ENCODE measurements around the gene PSMG4.

The PSMG4 gene

GRCh38 chr6:3263096-3263495 lies 4.3 kb downstream of the PSMG4 start:
- TF ChIP-seq MYC (IDR thresholded peaks at IDR 0.05; ENCODE audit: low read depth, low read length) (no peak), MAX (IDR thresholded peaks at IDR 0.05; ENCODE audit: low read depth, low read length) (no peak), POLR2A (IDR thresholded peaks at IDR 0.05; ENCODE audit: extremely low read depth, insufficient read length) (no peak), CTCF (IDR thresholded peaks at IDR 0.05; ENCODE audit: low read depth, low read length) (no peak)
- H3K4me3 ChIP-seq (ENCODE audit: low read depth, low read length) = no peak overlapping the region
- DNase-seq (ENCODE audit: low read depth) = no peak

GRCh38 chr6:3264356-3264755 lies 5.6 kb downstream of the PSMG4 start:
- no peak for TF ChIP-seq CTCF (IDR thresholded peaks at IDR 0.05; ENCODE audit: low read depth, low read length)
- TF ChIP-seq MYC (IDR thresholded peaks at IDR 0.05; ENCODE audit: low read depth, low read length) = no peak
- TF ChIP-seq POLR2A (IDR thresholded peaks at IDR 0.05; ENCODE audit: extremely low read depth, insufficient read length) = no peak
- TF ChIP-seq MAX (IDR thresholded peaks at IDR 0.05; ENCODE audit: low read depth, low read length) = no peak
- DNase-seq (ENCODE audit: low read depth) = no peak

GRCh38 chr6:3265671-3266070 lies 6.9 kb downstream of the PSMG4 start:
- DNase-seq (ENCODE audit: low read depth) = no peak
- TF ChIP-seq MYC (IDR thresholded peaks at IDR 0.05; ENCODE audit: low read depth, low read length) (no peak), MAX (IDR thresholded peaks at IDR 0.05; ENCODE audit: low read depth, low read length) (no peak), CTCF (IDR thresholded peaks at IDR 0.05; ENCODE audit: low read depth, low read length) (no peak), POLR2A (IDR thresholded peaks at IDR 0.05; ENCODE audit: extremely low read depth, insufficient read length) (no peak)
- no peak overlapping the region for H3K4me3 ChIP-seq (ENCODE audit: low read depth, low read length)

More at GRCh38 chr6:3264356-3264755, 5.6 kb downstream of the PSMG4 start:
- no peak overlapping the region for H3K4me3 ChIP-seq (ENCODE audit: low read depth, low read length)

- DNase-seq (ENCODE audit: low read depth) = no peak
- TF ChIP-seq CTCF (IDR thresholded peaks at IDR 0.05; ENCODE audit: low read depth, low read length) = no peak
- TF ChIP-seq POLR2A (IDR thresholded peaks at IDR 0.05; ENCODE audit: extremely low read depth, insufficient read length) = no peak
- no peak for TF ChIP-seq MAX (IDR thresholded peaks at IDR 0.05; ENCODE audit: low read depth, low read length)
- no peak for TF ChIP-seq MYC (IDR thresholded peaks at IDR 0.05; ENCODE audit: low read depth, low read length)
- no peak overlapping the region for H3K4me3 ChIP-seq (ENCODE audit: low read depth, low read length)
Measured at GRCh38 chr6:3266170-3266569, 7.4 kb downstream of the PSMG4 start.

GRCh38 chr6:3267162-3267561 lies 8.4 kb downstream of the PSMG4 start:
- H3K4me3 ChIP-seq (ENCODE audit: low read depth, low read length) = no peak overlapping the region
- no peak for DNase-seq (ENCODE audit: low read depth)
- no peak for TF ChIP-seq MAX (IDR thresholded peaks at IDR 0.05; ENCODE audit: low read depth, low read length)
- no peak for TF ChIP-seq POLR2A (IDR thresholded peaks at IDR 0.05; ENCODE audit: extremely low read depth, insufficient read length)
- TF ChIP-seq CTCF (IDR thresholded peaks at IDR 0.05; ENCODE audit: low read depth, low read length) = no peak
- no peak for TF ChIP-seq MYC (IDR thresholded peaks at IDR 0.05; ENCODE audit: low read depth, low read length)

GRCh38 chr6:3268680-3269079 lies 9.9 kb downstream of the PSMG4 start:
- no peak for DNase-seq (ENCODE audit: low read depth)
- TF ChIP-seq POLR2A (IDR thresholded peaks at IDR 0.05; ENCODE audit: extremely low read depth, insufficient read length) = no peak
- TF ChIP-seq CTCF (IDR thresholded peaks at IDR 0.05; ENCODE audit: low read depth, low read length) = no peak
- no peak for TF ChIP-seq MYC (IDR thresholded peaks at IDR 0.05; ENCODE audit: low read depth, low read length)
- no peak for TF ChIP-seq MAX (IDR thresholded peaks at IDR 0.05; ENCODE audit: low read depth, low read length)
- H3K4me3 ChIP-seq (ENCODE audit: low read depth, low read length) = no peak overlapping the region

Measured in NB4 (cell line).